ENCODE data around the gene SLC6A5. TPM values are rescaled to one million over a fixed set of nuclear protein-coding genes. Genes with fewer than 3 reads are reported as not detected.

The SLC6A5 gene
- polyA plus RNA-seq, 1 of the 3 experiments (the other 2 are of a cell fraction): not detected

- H3F3A ChIP-seq (replicated peaks; ENCODE audit: insufficient read depth): no peaks in the 10 kb centered on the region
- peaks cover 0 to 28% of the 10 kb centered on the region in 2 experiments; a peak in 2 of 4 replicates for H3K4me1 ChIP-seq (ENCODE audit: control insufficient read depth in 1 of 2, insufficient read depth in 2 of 2, low read depth in 1 of 2, low read length in 1 of 2)
- H3K9ac ChIP-seq: no peak overlapping the region
- no peaks in the 10 kb centered on the region for H4K20me1 ChIP-seq (ENCODE audit: insufficient read depth)
- WGBS (ENCODE audit: low lambda C conversion rate): 15% methylated on average over 3 of the region's 4 CpGs
- H2AFZ ChIP-seq (ENCODE audit: low read depth): no peak overlapping the region
- no peaks in the 10 kb centered on the region for H3K9me3 ChIP-seq
- H3K79me2 ChIP-seq (ENCODE audit: insufficient read depth): no peaks in the 10 kb centered on the region
- peak in 1 of 2 experiments; percentile 68; a peak in 1 of 4 replicates for TF ChIP-seq EP300 (IDR thresholded peaks at IDR 0.05; ENCODE audit: borderline replicate concordance in 1 of 2, low read depth in 1 of 2, low read length in 1 of 2)
- TF ChIP-seq, protein P1, sequence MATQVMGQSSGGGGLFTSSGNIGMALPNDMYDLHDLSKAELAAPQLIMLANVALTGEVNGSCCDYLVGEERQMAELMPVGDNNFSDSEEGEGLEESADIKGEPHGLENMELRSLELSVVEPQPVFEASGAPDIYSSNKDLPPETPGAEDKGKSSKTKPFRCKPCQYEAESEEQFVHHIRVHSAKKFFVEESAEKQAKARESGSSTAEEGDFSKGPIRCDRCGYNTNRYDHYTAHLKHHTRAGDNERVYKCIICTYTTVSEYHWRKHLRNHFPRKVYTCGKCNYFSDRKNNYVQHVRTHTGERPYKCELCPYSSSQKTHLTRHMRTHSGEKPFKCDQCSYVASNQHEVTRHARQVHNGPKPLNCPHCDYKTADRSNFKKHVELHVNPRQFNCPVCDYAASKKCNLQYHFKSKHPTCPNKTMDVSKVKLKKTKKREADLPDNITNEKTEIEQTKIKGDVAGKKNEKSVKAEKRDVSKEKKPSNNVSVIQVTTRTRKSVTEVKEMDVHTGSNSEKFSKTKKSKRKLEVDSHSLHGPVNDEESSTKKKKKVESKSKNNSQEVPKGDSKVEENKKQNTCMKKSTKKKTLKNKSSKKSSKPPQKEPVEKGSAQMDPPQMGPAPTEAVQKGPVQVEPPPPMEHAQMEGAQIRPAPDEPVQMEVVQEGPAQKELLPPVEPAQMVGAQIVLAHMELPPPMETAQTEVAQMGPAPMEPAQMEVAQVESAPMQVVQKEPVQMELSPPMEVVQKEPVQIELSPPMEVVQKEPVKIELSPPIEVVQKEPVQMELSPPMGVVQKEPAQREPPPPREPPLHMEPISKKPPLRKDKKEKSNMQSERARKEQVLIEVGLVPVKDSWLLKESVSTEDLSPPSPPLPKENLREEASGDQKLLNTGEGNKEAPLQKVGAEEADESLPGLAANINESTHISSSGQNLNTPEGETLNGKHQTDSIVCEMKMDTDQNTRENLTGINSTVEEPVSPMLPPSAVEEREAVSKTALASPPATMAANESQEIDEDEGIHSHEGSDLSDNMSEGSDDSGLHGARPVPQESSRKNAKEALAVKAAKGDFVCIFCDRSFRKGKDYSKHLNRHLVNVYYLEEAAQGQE (IDR thresholded peaks at IDR 0.05; ENCODE audit: low read depth, low read length): no peak
- TF ChIP-seq CHD2 (IDR thresholded peaks at IDR 0.05; ENCODE audit: low read length, partially characterized antibody): peak; percentile 31
- TF ChIP-seq MXI1 (IDR thresholded peaks at IDR 0.05; ENCODE audit: low read depth, low read length): peak; percentile 52
- TF ChIP-seq JUND (IDR thresholded peaks at IDR 0.05): no peak
- TF ChIP-seq GATA2 (CRISPR knock-in tag; IDR thresholded peaks at IDR 0.05): 0 out of 2 replicates have a peak, but pooled peaks have one; percentile 24
- no peak for TF ChIP-seq RAD21 (IDR thresholded peaks at IDR 0.05; ENCODE audit: low read length)
- TF ChIP-seq ELF1 (IDR thresholded peaks at IDR 0.05): no peak
- peak; percentile 72 for TF ChIP-seq RCOR1 (IDR thresholded peaks at IDR 0.05; ENCODE audit: low read length)
- TF ChIP-seq NFIC (IDR thresholded peaks at IDR 0.05; ENCODE audit: borderline replicate concordance): no peak
- no peak for TF ChIP-seq YY1 (IDR thresholded peaks at IDR 0.05; ENCODE audit: low read depth)
- no peak for TF ChIP-seq RFX5 (IDR thresholded peaks at IDR 0.05; ENCODE audit: low read length)
- TF ChIP-seq FOXM1 (IDR thresholded peaks at IDR 0.05; ENCODE audit: low read depth): no peak
- TF ChIP-seq RXRA (IDR thresholded peaks at IDR 0.05; ENCODE audit: borderline replicate concordance, low read depth): no peak
- TF ChIP-seq TEAD4 (IDR thresholded peaks at IDR 0.05; ENCODE audit: borderline replicate concordance, insufficient read depth): no peak
- no peak for TF ChIP-seq EZH2phosphoT487 (IDR thresholded peaks at IDR 0.05; ENCODE audit: borderline replicate concordance, low read depth)
- CTCF ChIA-PET: interaction anchor here (0.8 to 2.8 kb wide), 7 partner anchors 7 to 1535 kb away, joined by 3 to 9 read pairs (median 4); no protein-coding TSS in a partner anchor
- DNase-seq: peak; percentile 75
- no peaks in the 10 kb centered on the region for H3K36me3 ChIP-seq (replicated peaks in 1 of 2; ENCODE audit: control insufficient read depth in 1 of 2, insufficient read depth in 2 of 2, low read length in 1 of 2)
- H3K27me3 ChIP-seq (ENCODE audit: insufficient read depth): no peaks in the 10 kb centered on the region
- POLR2A ChIA-PET: interaction anchor here (0.5 kb wide), 1 partner anchor 486 kb away, joined by 3 read pairs; no protein-coding TSS in a partner anchor
- H3K4me3 ChIP-seq (ENCODE audit: low read depth in 2 of 2, low read length in 1 of 2): no peak overlapping the region
- no peak overlapping the region for H3K4me2 ChIP-seq
- peak overlapping the region in 1 of 2 experiments; percentile 88; a peak in 2 of 4 replicates for H3K27ac ChIP-seq (ENCODE audit: low read depth in 2 of 2, low read length in 1 of 2)
- H3K9me2 ChIP-seq: no peaks in the 10 kb centered on the region
Measured at GRCh38 chr11:20617346-20618005, 18.1 kb downstream of the SLC6A5 start.

Measured in SK-N-SH (cell line).